H1 (cell line): Measurements from ENCODE around the gene UNC93A.
"Not testable (repeated sequence)": the region's sequence is repeated elsewhere in the genome, so short reads cannot be mapped to it uniquely, and the experiment has no call there.

Source experiments
- ATF3 ChIP-seq: IDR thresholded peaks from 2 replicates; pipeline ENCODE4 v1.6.1; 2011; ENCODE audit warnings: low read depth, mild to moderate bottlenecking, low read length; ENCODE audit not compliant: insufficient read depth
- BRCA1 ChIP-seq: IDR thresholded peaks from 2 replicates; pipeline ENCODE4 v1.6.1; 2012; ENCODE audit warnings: low read depth, low read length, improper control_type of control experiment
- EGR1 ChIP-seq: IDR thresholded peaks from 2 replicates; pipeline ENCODE4 v1.6.1; 2011; ENCODE audit warnings: low read depth, low read length, borderline replicate concordance
- NRF1 ChIP-seq: IDR thresholded peaks from 2 replicates; pipeline ENCODE4 v1.6.1; 2011; ENCODE audit warnings: mild to moderate bottlenecking, low read depth, low read length, improper control_type of control experiment
- POLR2A ChIP-seq, 2 experiments: IDR thresholded peaks; 1 replicate in 1 of 2; 2 replicates in 1 of 2; pipeline ENCODE4 v1.6.1; 2011; ENCODE audit warnings: low read depth in 2 of 2, low read length in 2 of 2, mild to moderate bottlenecking in 2 of 2; ENCODE audit errors: control extremely low read depth in 1 of 2
- POLR2AphosphoS5 ChIP-seq: IDR thresholded peaks from 2 replicates; pipeline ENCODE4 v1.6.1; 2011; ENCODE audit warnings: low read depth, low read length
- RNF2 ChIP-seq: fragments of 200-900, 300-1000 bp; sonication (generic); IDR thresholded peaks from 2 replicates; pipeline ENCODE4 v1.7.1; 2016; ENCODE audit warnings: borderline replicate concordance, low read depth, mild to moderate bottlenecking, antibody characterized with exemption, low read length; ENCODE audit not compliant: poor library complexity, severe bottlenecking; ENCODE audit errors: missing control alignments
- RXRA ChIP-seq: IDR thresholded peaks from 2 replicates; pipeline ENCODE4 v1.6.1; 2011; ENCODE audit warnings: low read depth, mild to moderate bottlenecking, low read length, moderate library complexity; ENCODE audit not compliant: insufficient read depth
- SP1 ChIP-seq: IDR thresholded peaks from 2 replicates; pipeline ENCODE4 v1.6.1; 2011; ENCODE audit warnings: low read depth, low read length
- SP2 ChIP-seq: IDR thresholded peaks from 2 replicates; pipeline ENCODE4 v1.6.1; 2012; ENCODE audit warnings: mild to moderate bottlenecking, low read length, inconsistent platforms
- TAF1 ChIP-seq: IDR thresholded peaks from 2 replicates; pipeline ENCODE4 v1.6.1; 2011; ENCODE audit warnings: mild to moderate bottlenecking, low read depth, low read length
- TEAD4 ChIP-seq: IDR thresholded peaks from 2 replicates; pipeline ENCODE4 v1.6.1; 2012; ENCODE audit warnings: low read depth, low read length, inconsistent platforms, mixed read lengths
- ZNF274 ChIP-seq: IDR thresholded peaks from 2 replicates; pipeline ENCODE4 v1.7.0; 2012; ENCODE audit warnings: low read length, borderline replicate concordance; ENCODE audit errors: extremely low read depth
- TF ChIP-seq, protein P1 (sequence below), 3 experiments: IDR thresholded peaks; 1 replicate in 2 of 3; 2 replicates in 1 of 3; pipeline versions ENCODE4 v1.5.1 to v1.6.1; 2011; ENCODE audit warnings: low read length in 3 of 3, mild to moderate bottlenecking in 3 of 3, inconsistent platforms in 2 of 3, low read depth in 1 of 3, moderate library complexity in 1 of 3; ENCODE audit not compliant: insufficient read depth in 1 of 3; ENCODE audit errors: control extremely low read depth in 1 of 3

GRCh38 chr6:167241321-167242134 lies 49.6 kb upstream of the UNC93A start:
- TF ChIP-seq POLR2A (IDR thresholded peaks at IDR 0.05; ENCODE audit: control extremely low read depth in 1 of 2, low read depth in 2 of 2, low read length in 2 of 2); POLR2AphosphoS5; EGR1; SP1; BRCA1; RNF2; TAF1; ATF3; NRF1; RXRA; SP2; TEAD4; ZNF274: not testable (repeated sequence)
- TF ChIP-seq, protein P1, sequence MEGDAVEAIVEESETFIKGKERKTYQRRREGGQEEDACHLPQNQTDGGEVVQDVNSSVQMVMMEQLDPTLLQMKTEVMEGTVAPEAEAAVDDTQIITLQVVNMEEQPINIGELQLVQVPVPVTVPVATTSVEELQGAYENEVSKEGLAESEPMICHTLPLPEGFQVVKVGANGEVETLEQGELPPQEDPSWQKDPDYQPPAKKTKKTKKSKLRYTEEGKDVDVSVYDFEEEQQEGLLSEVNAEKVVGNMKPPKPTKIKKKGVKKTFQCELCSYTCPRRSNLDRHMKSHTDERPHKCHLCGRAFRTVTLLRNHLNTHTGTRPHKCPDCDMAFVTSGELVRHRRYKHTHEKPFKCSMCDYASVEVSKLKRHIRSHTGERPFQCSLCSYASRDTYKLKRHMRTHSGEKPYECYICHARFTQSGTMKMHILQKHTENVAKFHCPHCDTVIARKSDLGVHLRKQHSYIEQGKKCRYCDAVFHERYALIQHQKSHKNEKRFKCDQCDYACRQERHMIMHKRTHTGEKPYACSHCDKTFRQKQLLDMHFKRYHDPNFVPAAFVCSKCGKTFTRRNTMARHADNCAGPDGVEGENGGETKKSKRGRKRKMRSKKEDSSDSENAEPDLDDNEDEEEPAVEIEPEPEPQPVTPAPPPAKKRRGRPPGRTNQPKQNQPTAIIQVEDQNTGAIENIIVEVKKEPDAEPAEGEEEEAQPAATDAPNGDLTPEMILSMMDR (IDR thresholded peaks at IDR 0.05; ENCODE audit: control extremely low read depth in 1 of 3, insufficient read depth in 1 of 3, low read depth in 1 of 3, low read length in 3 of 3) = not testable (repeated sequence)
